CD8-positive, alpha-beta memory T cell (primary cell): ENCODE data around the gene MCL1. TPM values are rescaled to one million over a fixed set of nuclear protein-coding genes. Genes with fewer than 3 reads are reported as not detected.
"Not testable (repeated sequence)": the region's sequence is repeated elsewhere in the genome, so short reads cannot be mapped to it uniquely, and the experiment has no call there.

Experiments used
- CTCF ChIA-PET: fragments of 350-600 bp; sonication (Branson Sonifier 250); formaldehyde crosslinking; loops from one replicate; lab custom pipeline; 2021; ENCODE audit warnings: antibody characterized with exemption; lab: Charles Lee
- POLR2A ChIA-PET: fragments of 350-600 bp; sonication (Branson Sonifier 250); formaldehyde crosslinking; loops from one replicate; lab custom pipeline; 2021; ENCODE audit warnings: antibody characterized with exemption; lab: Charles Lee
- DNase-seq, 5 donors: peaks; one replicate each; pipeline versions ENCODE4 v3.0.0 to v3.0.0-alpha.2; 2020 to 2022; ENCODE audit warnings: mixed read lengths in 1 of 5
- H3K27ac ChIP-seq: one replicate; pipeline ENCODE4 v1.7.0; 2013; ENCODE audit warnings: low read depth, mild to moderate bottlenecking, low read length, moderate library complexity
- H3K27me3 ChIP-seq: 2 replicates; pipeline ENCODE4 v1.7.0; 2013; ENCODE audit warnings: low read length, mild to moderate bottlenecking; ENCODE audit not compliant: insufficient read depth, poor library complexity, severe bottlenecking
- H3K36me3 ChIP-seq: 2 replicates; pipeline ENCODE4 v1.7.0; 2013; ENCODE audit warnings: mild to moderate bottlenecking, low read length, moderate library complexity; ENCODE audit not compliant: insufficient read depth
- H3K4me1 ChIP-seq: 2 replicates; pipeline ENCODE4 v1.7.0; 2013; ENCODE audit warnings: mild to moderate bottlenecking, low read length, moderate library complexity; ENCODE audit not compliant: insufficient read depth
- H3K4me3 ChIP-seq: 2 replicates; pipeline ENCODE4 v1.7.0; 2013; ENCODE audit warnings: mild to moderate bottlenecking, low read length
- H3K9me3 ChIP-seq: 2 replicates; pipeline ENCODE4 v1.7.0; 2013; ENCODE audit warnings: mild to moderate bottlenecking, low read length
- H3K27ac Mint-ChIP-seq, 8 donors: one replicate each; pipeline ENCODE4 v1.8.0; 2020 to 2021; ENCODE audit warnings: mixed read lengths in 8 of 8, mild to moderate bottlenecking in 6 of 8, inconsistent platforms in 3 of 8, moderate library complexity in 3 of 8
- H3K27me3 Mint-ChIP-seq, 2 donors: one replicate each; pipeline ENCODE4 v1.8.0; 2020 to 2021; ENCODE audit warnings: mixed read lengths in 2 of 2, mild to moderate bottlenecking in 1 of 2, moderate library complexity in 1 of 2
- H3K36me3 Mint-ChIP-seq, 3 donors: one replicate each; pipeline ENCODE4 v1.8.0; 2020 to 2021; ENCODE audit warnings: mixed read lengths in 3 of 3, inconsistent platforms in 1 of 3, mild to moderate bottlenecking in 1 of 3
- H3K4me1 Mint-ChIP-seq, 3 donors: one replicate each; pipeline ENCODE4 v1.8.0; 2020 to 2021; ENCODE audit warnings: mixed read lengths in 3 of 3, inconsistent platforms in 1 of 3, mild to moderate bottlenecking in 1 of 3
- H3K4me3 Mint-ChIP-seq, 7 donors: one replicate each; pipeline ENCODE4 v1.8.0; 2020 to 2021; ENCODE audit warnings: mixed read lengths in 7 of 7, mild to moderate bottlenecking in 6 of 7, moderate library complexity in 4 of 7, inconsistent platforms in 2 of 7
- H3K9me3 Mint-ChIP-seq, 5 donors: one replicate each; pipeline ENCODE4 v1.8.0; 2020 to 2022; ENCODE audit warnings: mixed read lengths in 5 of 5, mild to moderate bottlenecking in 3 of 5, moderate library complexity in 2 of 5, inconsistent platforms in 1 of 5
- polyA plus RNA-seq: library from polyadenylated mRNA; unstranded; fragments of 300-500 nt; fragmentation: Illumina TruSeq; gene quantifications from one replicate; pipeline ENCODE4 v1.2.3, GENCODE V29; 2021
- total RNA-seq, 2 experiments: library from RNA; stranded (reverse); gene quantifications; one replicate each; pipeline ENCODE4 v1.2.3, GENCODE V29; 2021

The MCL1 gene
- total RNA-seq: 100 to 1,000 TPM; 211 to 216 TPM
- 168 TPM for polyA plus RNA-seq

DNA sequence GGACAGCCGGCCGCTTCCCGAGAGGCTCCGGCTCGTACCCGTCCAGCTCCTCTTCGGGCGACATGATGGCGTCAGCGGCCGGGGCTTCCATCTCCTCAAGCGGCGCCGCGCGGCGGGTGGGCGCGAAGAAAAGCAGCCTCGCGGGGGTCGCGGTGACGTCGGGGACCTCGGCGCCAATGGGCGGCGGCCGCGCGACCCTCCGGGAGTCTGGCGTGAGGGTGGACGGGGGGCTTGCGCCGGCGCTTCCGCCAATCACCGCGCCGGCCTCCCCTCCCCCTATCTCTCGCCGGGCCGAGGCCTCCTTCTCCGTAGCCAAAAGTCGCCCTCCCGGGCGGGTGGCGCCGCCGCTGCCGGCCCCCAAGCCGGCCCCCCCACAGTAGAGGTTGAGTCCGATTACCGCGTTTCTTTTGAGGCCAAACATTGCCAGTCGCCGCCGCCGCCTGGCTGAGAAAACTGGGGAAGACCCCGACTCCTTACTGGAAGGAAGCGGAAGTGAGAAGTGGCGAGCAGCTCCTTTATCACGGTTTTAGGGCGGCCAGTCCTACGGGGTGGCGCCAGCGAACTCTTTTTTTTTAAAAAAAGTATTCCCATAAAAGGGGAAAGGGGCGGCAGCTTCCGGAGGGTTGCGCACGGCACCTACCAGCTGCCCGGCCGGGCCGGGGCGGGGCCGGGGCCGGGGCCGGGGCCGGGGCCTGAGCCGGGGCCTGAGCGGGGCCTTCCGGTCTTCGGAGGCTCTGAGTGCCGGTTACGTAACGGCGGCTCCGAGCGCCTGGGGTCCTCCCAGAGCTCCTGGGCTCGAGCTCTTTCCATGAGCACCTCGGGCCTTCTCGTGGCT, at the start of gene MCL1:
TSS of gene MCL1 (minus strand) at position 501 of the 835 bp plus-strand sequence. CDS start at position 421, 80 bp downstream.
- peaks cover 44 to 50% (median 47%) of the 10 kb centered on the region in 3 donors for H3K36me3 Mint-ChIP-seq
- H3K9me3 Mint-ChIP-seq: peaks cover 0 to 4% (median 4%) of the 10 kb centered on the region in 5 donors
- H3K4me1 Mint-ChIP-seq: peaks cover 32 to 40% (median 39%) of the 10 kb centered on the region in 3 donors
- Histone ChIP-seq H3K4me3 (peak within 1 kb of the TSS; percentile 76), H3K9me3 (no peaks in the 10 kb centered on the region), H3K36me3 (peaks cover 47% of the 10 kb centered on the region), H3K4me1 (peaks cover 6% of the 10 kb centered on the region), H3K27me3 (no peaks in the 10 kb centered on the region), H3K27ac (peak within 1 kb of the TSS; percentile 99)
- CTCF ChIA-PET: interaction anchor here (1.1 to 16.7 kb wide), 9 partner anchors 10 to 50 kb away, joined by 3 to 325 read pairs (median 5); partner anchors contain the start of gene ENSA
- H3K27ac Mint-ChIP-seq: peak within 1 kb of the TSS; percentile 94 to 100 (median 98)
- peaks cover 0 to 18% of the 10 kb centered on the region in 2 donors for H3K27me3 Mint-ChIP-seq
- peak; percentile 74 to 93 (median 84) for DNase-seq
- H3K4me3 Mint-ChIP-seq: peak within 1 kb of the TSS; percentile 96 to 100 (median 99)
- POLR2A ChIA-PET: interaction anchor here (0.6 to 12.5 kb wide), 16 partner anchors 9 to 692 kb away, joined by 3 to 486 read pairs (median 6); partner anchors contain the start of genes CTSS, ENSA, GOLPH3L and RPRD2

DNA sequence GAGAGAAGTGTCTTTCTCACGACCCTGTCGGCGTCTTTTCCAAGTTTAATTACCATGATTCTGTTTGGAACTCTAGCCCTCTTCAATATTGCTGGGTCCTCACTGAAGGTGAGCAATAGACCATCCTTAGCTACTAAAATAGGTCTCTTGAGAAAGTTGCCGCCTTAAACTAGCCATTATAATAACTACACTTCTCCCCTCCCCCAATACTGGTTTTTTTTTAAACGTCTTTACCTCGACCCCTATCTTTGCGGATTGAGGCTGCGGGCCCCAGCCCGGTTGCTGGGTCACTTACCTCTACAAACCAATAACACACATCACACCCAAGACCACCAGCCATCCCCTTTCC, 49.3 kb upstream of the MCL1 start:
- Histone ChIP-seq H3K9me3 (no peaks in the 10 kb centered on the region), H3K27ac (peak overlapping the region; percentile 92), H3K4me3 (peak overlapping the region; percentile 75), H3K36me3 (peaks cover 20% of the 10 kb centered on the region), H3K4me1 (peaks cover 21% of the 10 kb centered on the region), H3K27me3 (no peaks in the 10 kb centered on the region)
- DNase-seq: no peak
- Mint-ChIP-seq H3K27me3 (no peaks in the 10 kb centered on the region), H3K9me3 (no peaks in the 10 kb centered on the region), H3K27ac (no peak overlapping the region), H3K4me3 (no peak overlapping the region), H3K36me3 (peaks cover 4 to 39% (median 16%) of the 10 kb centered on the region in 3 donors), H3K4me1 (peaks cover 10 to 21% (median 21%) of the 10 kb centered on the region in 3 donors)
- ChIA-PET POLR2A (interaction anchor here (0.5 to 1.9 kb wide), 14 partner anchors 8 to 395 kb away, joined by 3 to 51 read pairs (median 6); partner anchors contain the start of genes CERS2, FALEC, GOLPH3L and MCL1), CTCF (interaction anchor here (1.2 to 5.4 kb wide), 7 partner anchors 9 to 69 kb away, joined by 4 to 77 read pairs (median 4); partner anchors contain the start of genes GOLPH3L and MCL1)

DNA sequence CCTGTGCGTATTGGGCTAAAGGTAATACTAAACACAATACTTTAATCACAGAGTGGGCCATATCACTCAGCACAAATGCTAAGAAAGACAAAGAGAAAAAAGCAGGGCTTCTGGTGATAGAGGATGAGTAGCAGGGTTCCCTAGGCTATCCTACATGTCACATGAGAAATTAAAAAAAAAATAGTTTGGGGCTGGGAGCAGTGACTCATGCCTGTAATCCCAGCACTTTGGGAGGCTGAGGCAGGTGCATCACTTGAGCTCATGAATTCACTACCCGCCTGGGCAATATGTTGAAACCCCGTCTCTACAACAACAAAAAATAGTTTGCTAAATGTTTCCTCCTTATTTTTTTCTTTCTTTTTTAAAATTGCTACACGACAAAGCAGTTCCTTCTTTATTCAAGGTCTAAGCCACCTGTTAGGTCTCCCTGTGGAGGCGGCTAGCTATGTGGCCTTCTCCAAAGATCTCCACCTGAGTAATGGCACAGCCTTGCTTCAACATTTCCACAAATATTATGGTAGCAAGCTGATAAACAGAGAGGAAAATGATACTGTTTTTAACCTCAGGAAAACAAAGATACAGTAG, 48.5 kb upstream of the MCL1 start:
- no peak for DNase-seq
- Mint-ChIP-seq H3K4me1 (peaks cover 10 to 28% (median 22%) of the 10 kb centered on the region in 3 donors), H3K27ac (peak overlapping the region in 5 of 8 donors; percentile 45 to 84 (median 68)), H3K27me3 (no peaks in the 10 kb centered on the region), H3K36me3 (peaks cover 10 to 47% (median 19%) of the 10 kb centered on the region in 3 donors), H3K9me3 (no peaks in the 10 kb centered on the region), H3K4me3 (no peak overlapping the region)
- Histone ChIP-seq H3K27ac (peak overlapping the region; percentile 92), H3K4me3 (peak overlapping the region; percentile 75), H3K36me3 (peaks cover 21% of the 10 kb centered on the region), H3K27me3 (no peaks in the 10 kb centered on the region), H3K9me3 (no peaks in the 10 kb centered on the region), H3K4me1 (peaks cover 21% of the 10 kb centered on the region)
- ChIA-PET POLR2A (interaction anchor here (0.5 to 1.9 kb wide), 9 partner anchors 10 to 394 kb away, joined by 3 to 51 read pairs (median 6); partner anchors contain the start of gene MCL1), CTCF (interaction anchor here (1.1 to 5.4 kb wide), 3 partner anchors 48 to 68 kb away, joined by 3 to 77 read pairs (median 13); partner anchors contain the start of gene MCL1)

DNA sequence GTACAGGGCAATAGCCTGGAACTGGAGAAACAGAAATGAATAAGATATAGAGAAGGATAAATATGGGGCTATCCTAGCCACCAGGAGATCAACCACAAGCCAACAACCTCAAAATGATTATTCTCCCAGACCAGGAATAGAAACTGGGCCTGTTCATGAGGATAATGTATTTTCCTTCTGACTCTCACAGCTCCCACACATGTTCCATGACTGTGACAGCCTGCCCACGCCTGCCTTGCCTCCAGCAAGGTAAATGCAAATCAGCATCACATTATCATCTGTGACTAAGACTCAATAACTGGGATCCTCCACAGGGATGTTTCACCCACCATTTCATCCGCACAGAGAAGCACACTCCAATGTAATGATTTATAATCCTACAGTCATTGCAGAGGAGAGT, 46.7 kb upstream of the MCL1 start:
- H3K36me3 ChIP-seq: peaks cover 21% of the 10 kb centered on the region

DNA sequence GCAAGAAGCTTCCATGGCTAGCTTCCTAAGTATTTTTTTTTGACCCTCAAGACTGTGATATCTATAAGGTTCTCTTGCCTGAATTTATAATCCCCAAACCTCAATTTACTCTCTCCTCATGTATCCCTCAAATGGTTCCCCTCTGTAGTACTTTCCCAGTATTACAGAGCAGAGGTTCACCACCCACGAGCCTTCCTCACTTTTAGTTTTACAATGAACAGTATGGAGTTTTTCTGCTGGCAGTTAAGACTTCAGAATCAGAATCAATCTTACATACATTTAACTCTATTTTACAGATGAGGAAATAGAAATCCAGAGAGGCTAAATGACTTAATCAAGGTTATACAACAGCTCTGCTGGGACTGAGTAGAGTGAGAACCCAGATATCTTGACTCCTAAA, 45.1 kb upstream of the MCL1 start:
- POLR2A ChIA-PET: not testable (repeated sequence)
- peak overlapping the region in 6 of 8 donors; percentile 15 to 76 (median 54) for H3K27ac Mint-ChIP-seq

More for the DNA sequence above, 46.7 kb upstream of the MCL1 start:
- peaks cover 20 to 44% (median 37%) of the 10 kb centered on the region in 3 donors for H3K4me1 Mint-ChIP-seq
- H3K27me3 ChIP-seq: no peaks in the 10 kb centered on the region
- H3K36me3 Mint-ChIP-seq: peaks cover 10 to 62% (median 22%) of the 10 kb centered on the region in 3 donors
- DNase-seq: no peak
- no peaks in the 10 kb centered on the region for H3K27me3 Mint-ChIP-seq
- peak overlapping the region in 2 of 8 donors; percentile 22 to 29 for H3K27ac Mint-ChIP-seq
- no peak overlapping the region for H3K27ac ChIP-seq
- ChIA-PET POLR2A (interaction anchor here (1.9 kb wide), 1 partner anchor 47 kb away, joined by 7 read pairs; the partner anchor contains the start of gene MCL1), CTCF (interaction anchor here (5.4 kb wide), 1 partner anchor 66 kb away, joined by 77 read pairs; no protein-coding TSS in a partner anchor)
- peak overlapping the region in 1 of 7 donors; percentile 0 for H3K4me3 Mint-ChIP-seq
- H3K4me3 ChIP-seq: no peak overlapping the region
- H3K4me1 ChIP-seq: peaks cover 32% of the 10 kb centered on the region
- no peaks in the 10 kb centered on the region for H3K9me3 ChIP-seq
- no peaks in the 10 kb centered on the region for H3K9me3 Mint-ChIP-seq

DNA sequence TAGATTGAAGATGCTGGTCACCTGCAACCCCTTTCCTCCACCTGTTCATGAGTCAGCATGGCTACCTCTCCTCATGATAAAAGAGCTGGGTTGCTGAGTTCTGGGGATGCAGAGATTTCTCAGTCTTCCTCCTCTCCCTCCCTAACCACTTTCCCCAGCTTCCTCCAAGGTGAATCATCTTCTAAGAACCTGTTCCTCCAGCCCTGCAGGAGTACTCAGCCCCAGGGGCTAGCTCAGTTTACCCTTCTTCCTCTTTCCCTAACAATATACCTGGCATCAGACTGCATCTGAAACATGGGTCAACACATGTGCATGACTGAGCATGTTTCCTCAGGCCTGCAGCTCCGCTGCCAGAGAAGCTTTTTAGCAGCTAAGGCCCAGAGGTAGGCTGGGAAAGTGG, 44.7 kb upstream of the MCL1 start:
- H3K27ac ChIP-seq, H3K27me3 ChIP-seq, H3K9me3 Mint-ChIP-seq, H3K27me3 Mint-ChIP-seq, H3K9me3 ChIP-seq, H3K4me3 Mint-ChIP-seq, H3K4me3 ChIP-seq, POLR2A ChIA-PET, DNase-seq: not testable (repeated sequence)
- H3K36me3 Mint-ChIP-seq: peaks cover 10 to 81% (median 26%) of the 10 kb centered on the region in 3 donors
- peaks cover 31% of the 10 kb centered on the region for H3K36me3 ChIP-seq
- peaks cover 26 to 62% (median 50%) of the 10 kb centered on the region in 3 donors for H3K4me1 Mint-ChIP-seq
- CTCF ChIA-PET: interaction anchor here (11.8 kb wide), 1 partner anchor 63 kb away, joined by 244 read pairs; no protein-coding TSS in a partner anchor
- peak overlapping the region in 2 of 8 donors; percentile 76 to 81 for H3K27ac Mint-ChIP-seq
- H3K4me1 ChIP-seq: peaks cover 46% of the 10 kb centered on the region

More for the DNA sequence above, 45.1 kb upstream of the MCL1 start:
- not testable (repeated sequence) for H3K27me3 ChIP-seq, H3K27ac ChIP-seq, H3K9me3 Mint-ChIP-seq, H3K27me3 Mint-ChIP-seq, H3K9me3 ChIP-seq, H3K4me3 ChIP-seq, DNase-seq
- Mint-ChIP-seq H3K4me3 (peak overlapping the region in 1 of 7 donors; percentile 15), H3K36me3 (peaks cover 10 to 77% (median 23%) of the 10 kb centered on the region in 3 donors), H3K4me1 (peaks cover 22 to 58% (median 46%) of the 10 kb centered on the region in 3 donors)
- Histone ChIP-seq H3K36me3 (peaks cover 31% of the 10 kb centered on the region), H3K4me1 (peaks cover 42% of the 10 kb centered on the region)
- CTCF ChIA-PET: interaction anchor here (11.8 kb wide), 1 partner anchor 63 kb away, joined by 244 read pairs; no protein-coding TSS in a partner anchor

DNA sequence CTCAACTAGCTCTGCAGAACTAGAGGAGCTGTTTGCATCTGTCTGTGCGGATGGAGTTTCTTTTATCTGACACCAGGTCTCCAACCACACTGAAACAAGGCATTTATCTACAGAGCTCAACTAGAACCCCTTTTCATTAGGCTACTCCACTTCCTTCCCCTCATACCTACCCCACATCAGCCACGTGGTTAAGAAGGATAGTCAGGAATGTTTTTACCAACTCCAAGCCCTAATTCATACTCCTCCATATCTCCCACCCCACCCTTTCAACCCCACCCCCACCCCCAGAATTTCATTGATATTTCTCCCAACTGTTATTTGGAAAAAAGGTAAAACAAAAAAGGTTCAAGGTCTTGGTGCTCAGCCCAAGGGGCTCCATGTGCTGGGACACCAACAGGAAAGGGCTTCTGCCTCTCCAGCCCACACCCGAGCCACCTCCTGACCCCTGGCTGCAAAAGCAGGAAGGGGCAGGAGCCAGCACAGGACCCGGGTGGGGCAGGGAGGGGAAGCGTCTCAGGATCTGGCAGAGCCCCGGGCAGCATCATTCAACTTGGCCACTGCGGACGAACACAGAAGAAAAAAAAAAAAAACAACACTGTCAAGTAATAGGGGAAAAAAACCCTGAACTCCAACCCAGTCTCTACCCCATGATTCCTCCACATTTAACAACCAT, 43.0 kb upstream of the MCL1 start:
- H3K4me3 Mint-ChIP-seq: peak overlapping the region in 2 of 7 donors; percentile 24 to 37
- peaks cover 26 to 62% (median 51%) of the 10 kb centered on the region in 3 donors for H3K4me1 Mint-ChIP-seq
- ChIA-PET CTCF (interaction anchor here (0.9 to 11.8 kb wide), 6 partner anchors 42 to 373 kb away, joined by 3 to 244 read pairs (median 10); partner anchors contain the start of gene MCL1), POLR2A (interaction anchor here (1.1 to 4.7 kb wide), 2 partner anchors 43 to 61 kb away, joined by 4 to 42 read pairs; partner anchors contain the start of gene MCL1)
- no peaks in the 10 kb centered on the region for H3K27me3 Mint-ChIP-seq
- peaks cover 31% of the 10 kb centered on the region for H3K36me3 ChIP-seq
- H3K36me3 Mint-ChIP-seq: peaks cover 10 to 81% (median 26%) of the 10 kb centered on the region in 3 donors
- H3K4me1 ChIP-seq: peaks cover 34% of the 10 kb centered on the region
- H3K9me3 ChIP-seq: no peaks in the 10 kb centered on the region
- H3K9me3 Mint-ChIP-seq: no peaks in the 10 kb centered on the region
- DNase-seq: no peak
- no peak overlapping the region for H3K4me3 ChIP-seq
- H3K27ac ChIP-seq: no peak overlapping the region
- H3K27me3 ChIP-seq: no peaks in the 10 kb centered on the region
- H3K27ac Mint-ChIP-seq: peak overlapping the region; percentile 35 to 93 (median 85)
